ENCODE data around the gene LPIN2. TPM values are rescaled to one million over a fixed set of nuclear protein-coding genes. Genes with fewer than 3 reads are reported as not detected.
A peak's percentile ranks its signal among the peaks of the same experiment; 100 is the strongest.

LPIN2 gene
- total RNA-seq, 3 donors from 2014 or later (not counting 1 experiment from before 2014, with no cell fraction given), result 32.9 to 58.8 (median 57.1) TPM

DNA sequence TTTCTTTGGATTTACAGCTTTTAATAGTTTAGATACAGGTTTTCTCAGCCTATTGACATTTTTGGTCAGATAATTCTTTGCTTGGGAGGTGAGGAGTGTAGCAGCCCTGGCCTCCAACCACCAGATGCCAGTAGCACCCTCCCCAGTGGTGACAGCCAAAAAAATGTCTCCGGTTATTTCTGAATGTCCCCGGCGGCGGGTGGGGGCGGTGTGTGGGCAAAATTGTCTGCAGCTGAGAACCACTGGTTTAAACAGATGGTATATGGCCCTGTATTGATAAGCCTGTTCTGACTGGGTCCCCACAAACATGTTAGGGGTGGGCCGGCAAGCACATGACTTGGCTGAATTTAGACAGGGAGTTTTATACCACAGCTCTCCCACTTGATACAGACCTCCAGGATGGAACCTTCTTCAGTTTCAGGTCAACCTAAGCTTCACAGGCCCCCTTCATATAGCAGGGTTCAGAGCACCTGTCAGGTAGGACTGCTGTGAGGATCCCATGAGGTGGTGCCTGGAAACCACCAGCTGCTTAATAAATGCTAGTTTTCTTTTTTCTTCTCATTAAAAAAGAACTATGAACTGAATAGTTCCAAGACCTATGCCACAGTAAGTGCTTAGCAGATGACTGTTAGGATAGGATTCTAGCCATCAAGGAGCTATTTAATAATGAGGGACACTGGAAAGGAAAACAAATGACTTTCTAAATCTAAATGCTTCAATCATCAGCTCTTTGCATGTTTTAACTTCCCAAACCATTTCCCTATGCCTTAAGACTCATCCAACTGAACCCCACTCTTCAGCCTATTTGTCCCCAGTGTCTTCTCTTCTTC is 18.1 kb downstream of the LPIN2 start:
- 5% methylated on average over 5 of the region's 6 CpGs for WGBS (ENCODE audit: insufficient coverage)
- Histone ChIP-seq H3K9me3 (ENCODE audit: control insufficient read depth, insufficient read depth, low read length) (no peaks in the 10 kb centered on the region), H3K4me1 (ENCODE audit: control insufficient read depth, insufficient read depth, low read length) (peaks cover 28% of the 10 kb centered on the region), H3K27ac (ENCODE audit: low read length) (no peak overlapping the region), H3K36me3 (ENCODE audit: control insufficient read depth, insufficient read depth, low read length) (no peaks in the 10 kb centered on the region), H3K4me3 (ENCODE audit: low read length) (no peak overlapping the region), H3K27me3 (ENCODE audit: control insufficient read depth, insufficient read depth, low read length) (no peaks in the 10 kb centered on the region)
- Mint-ChIP-seq H3K4me3 (no peak overlapping the region), H3K27ac (peak overlapping the region; percentile 35 to 63), H3K27me3 (ENCODE audit: low read depth in 2 of 2) (no peaks in the 10 kb centered on the region), H3K9me3 (no peaks in the 10 kb centered on the region), H3K4me1 (peaks cover 41 to 56% of the 10 kb centered on the region in 2 donors), H3K36me3 (no peaks in the 10 kb centered on the region)
- DNase-seq (peak; percentile 61 to 88), ATAC-seq (peak; percentile 93 to 97 (median 96))
- TF ChIP-seq, protein P1, sequence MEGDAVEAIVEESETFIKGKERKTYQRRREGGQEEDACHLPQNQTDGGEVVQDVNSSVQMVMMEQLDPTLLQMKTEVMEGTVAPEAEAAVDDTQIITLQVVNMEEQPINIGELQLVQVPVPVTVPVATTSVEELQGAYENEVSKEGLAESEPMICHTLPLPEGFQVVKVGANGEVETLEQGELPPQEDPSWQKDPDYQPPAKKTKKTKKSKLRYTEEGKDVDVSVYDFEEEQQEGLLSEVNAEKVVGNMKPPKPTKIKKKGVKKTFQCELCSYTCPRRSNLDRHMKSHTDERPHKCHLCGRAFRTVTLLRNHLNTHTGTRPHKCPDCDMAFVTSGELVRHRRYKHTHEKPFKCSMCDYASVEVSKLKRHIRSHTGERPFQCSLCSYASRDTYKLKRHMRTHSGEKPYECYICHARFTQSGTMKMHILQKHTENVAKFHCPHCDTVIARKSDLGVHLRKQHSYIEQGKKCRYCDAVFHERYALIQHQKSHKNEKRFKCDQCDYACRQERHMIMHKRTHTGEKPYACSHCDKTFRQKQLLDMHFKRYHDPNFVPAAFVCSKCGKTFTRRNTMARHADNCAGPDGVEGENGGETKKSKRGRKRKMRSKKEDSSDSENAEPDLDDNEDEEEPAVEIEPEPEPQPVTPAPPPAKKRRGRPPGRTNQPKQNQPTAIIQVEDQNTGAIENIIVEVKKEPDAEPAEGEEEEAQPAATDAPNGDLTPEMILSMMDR (IDR thresholded peaks at IDR 0.05), result peak; percentile 74
- intact Hi-C loops (cut with micrococcal nuclease), result loop anchor here (1.0 to 2.0 kb wide), 3 partner anchors 68 to 156 kb away; no protein-coding TSS in a partner anchor

DNA sequence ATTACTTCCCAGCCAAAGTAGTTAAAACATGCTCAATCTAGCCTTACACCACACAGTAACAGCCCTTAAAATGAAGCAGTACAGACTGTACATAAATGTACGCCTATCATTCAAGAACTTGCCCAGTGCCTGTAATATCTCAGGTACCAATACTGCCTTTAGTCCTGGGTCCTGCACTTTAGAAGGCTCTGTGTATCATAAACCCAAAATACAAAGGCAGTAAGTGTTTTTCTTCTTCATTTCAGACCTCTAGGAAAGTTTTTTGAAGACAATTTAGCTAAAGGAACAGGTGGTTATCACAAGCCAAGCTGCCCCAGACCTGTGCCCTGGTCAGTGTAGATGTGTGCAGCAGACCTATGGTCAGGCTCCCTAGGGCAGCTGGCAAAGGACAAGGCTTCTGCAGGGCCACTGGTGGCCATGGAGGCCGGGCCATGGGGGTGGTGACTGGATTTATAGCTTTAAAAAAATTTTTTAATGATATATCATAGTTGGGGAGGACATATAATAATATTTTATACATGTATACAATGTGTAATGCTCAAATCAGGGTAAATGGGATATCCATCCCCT is 18.8 kb downstream of the LPIN2 start:
- no peak overlapping the region for H3K27ac ChIP-seq (ENCODE audit: low read length)
- H3K4me1 Mint-ChIP-seq, result peaks cover 36 to 49% of the 10 kb centered on the region in 2 donors
- no peaks in the 10 kb centered on the region for H3K36me3 ChIP-seq (ENCODE audit: control insufficient read depth, insufficient read depth, low read length)
- peak overlapping the region in 1 of 2 donors; percentile 63 for H3K27ac Mint-ChIP-seq
- DNase-seq, result no peak
- no peak overlapping the region for H3K4me3 Mint-ChIP-seq
- TF ChIP-seq, protein P1 (IDR thresholded peaks at IDR 0.05), result no peak
- no peaks in the 10 kb centered on the region for H3K27me3 ChIP-seq (ENCODE audit: control insufficient read depth, insufficient read depth, low read length)
- no peaks in the 10 kb centered on the region for H3K9me3 ChIP-seq (ENCODE audit: control insufficient read depth, insufficient read depth, low read length)
- ATAC-seq, result no peak
- no peaks in the 10 kb centered on the region for H3K27me3 Mint-ChIP-seq (ENCODE audit: low read depth in 2 of 2)
- H3K36me3 Mint-ChIP-seq, result no peaks in the 10 kb centered on the region
- no peaks in the 10 kb centered on the region for H3K9me3 Mint-ChIP-seq
- WGBS (ENCODE audit: insufficient coverage), result 90% methylated on average over 1 of the region's 2 CpGs
- no peak overlapping the region for H3K4me3 ChIP-seq (ENCODE audit: low read length)
- intact Hi-C loops (cut with micrococcal nuclease), result loop anchor here (1.0 to 2.0 kb wide), 3 partner anchors 69 to 157 kb away; no protein-coding TSS in a partner anchor
- H3K4me1 ChIP-seq (ENCODE audit: control insufficient read depth, insufficient read depth, low read length), result peaks cover 22% of the 10 kb centered on the region

- Mint-ChIP-seq H3K9me3 (no peaks in the 10 kb centered on the region), H3K4me1 (peaks cover 27 to 41% of the 10 kb centered on the region in 2 donors), H3K4me3 (no peak overlapping the region), H3K36me3 (no peaks in the 10 kb centered on the region), H3K27me3 (ENCODE audit: low read depth in 2 of 2) (no peaks in the 10 kb centered on the region), H3K27ac (peak overlapping the region in 1 of 2 donors; percentile 17)
- no peaks in the 10 kb centered on the region for H3K27me3 ChIP-seq (ENCODE audit: control insufficient read depth, insufficient read depth, low read length)
- TF ChIP-seq, protein P1 (IDR thresholded peaks at IDR 0.05), result no peak
- peaks cover 16% of the 10 kb centered on the region for H3K4me1 ChIP-seq (ENCODE audit: control insufficient read depth, insufficient read depth, low read length)
- 78% methylated on average over 6 of the region's 6 CpGs for WGBS (ENCODE audit: insufficient coverage)
- ATAC-seq, result no peak
- intact Hi-C loops (cut with micrococcal nuclease), result no loop called here
- H3K27ac ChIP-seq (ENCODE audit: low read length), result no peak overlapping the region
- DNase-seq, result no peak
- no peak overlapping the region for H3K4me3 ChIP-seq (ENCODE audit: low read length)
- no peaks in the 10 kb centered on the region for H3K36me3 ChIP-seq (ENCODE audit: control insufficient read depth, insufficient read depth, low read length)
- H3K9me3 ChIP-seq (ENCODE audit: control insufficient read depth, insufficient read depth, low read length), result no peaks in the 10 kb centered on the region
Measured at GRCh38 chr18:2992995-2993877, 19.7 kb downstream of the LPIN2 start.

Data from natural killer cell (primary cell).